Tibial artery (tissue), 4 donors: ENCODE results near the gene LRRC32.

ENCODE experiments used
- DNase-seq, 2 donors: peaks; one replicate each; pipeline ENCODE4 v3.0.0-alpha.2; 2019
- H3K27ac ChIP-seq, 2 donors: fragments of 200-600 bp; sonication (generic) in 1 of 2; 1 replicate in 1 of 2; 2 replicates in 1 of 2; pipeline ENCODE4 v1.5.1; 2018 to 2019; ENCODE audit warnings: mild to moderate bottlenecking in 1 of 2
- H3K27me3 ChIP-seq, 2 donors: fragments of 200-600 bp; sonication (generic) in 1 of 2; one replicate each; pipeline versions ENCODE4 v1.5.1 to v1.6.0; 2016 to 2019
- H3K36me3 ChIP-seq, 3 donors: fragments of 200-600 bp; sonication (generic) in 2 of 3; one replicate each; pipeline ENCODE4 v1.5.1; 2016 to 2019; ENCODE audit warnings: mild to moderate bottlenecking in 2 of 3
- H3K4me1 ChIP-seq, 4 donors: fragments of 200-600 bp; sonication (generic) in 2 of 4; 1 replicate in 3 of 4; 2 replicates in 1 of 4; pipeline ENCODE4 v1.5.1; 2016 to 2019
- H3K4me3 ChIP-seq, 2 donors: fragments of 200-600 bp; sonication (generic) in 1 of 2; 1 replicate in 1 of 2; 2 replicates in 1 of 2; pipeline ENCODE4 v1.5.1; 2018 to 2019; ENCODE audit warnings: mild to moderate bottlenecking in 2 of 2
- H3K9me3 ChIP-seq, 3 donors: fragments of 200-600 bp; sonication (generic) in 1 of 3; one replicate each; pipeline ENCODE4 v1.5.1; 2016 to 2019
- CTCF ChIP-seq, 2 experiments: fragments of 200-600 bp in 1 of 2; fragments of 450-650 bp in 1 of 2; IDR thresholded peaks; one replicate each; pipeline ENCODE4 v1.5.1; 2017 to 2019; ENCODE audit warnings: antibody characterized with exemption in 2 of 2, mild to moderate bottlenecking in 1 of 2, moderate library complexity in 1 of 2
- intact Hi-C: fragments of 100-400 bp; cut with DNase I; formaldehyde crosslinking; loops from one replicate; pipeline ENCODE4 v1.15.0; 2023; ENCODE audit warnings: low total_unique reads

LRRC32 gene

DNA sequence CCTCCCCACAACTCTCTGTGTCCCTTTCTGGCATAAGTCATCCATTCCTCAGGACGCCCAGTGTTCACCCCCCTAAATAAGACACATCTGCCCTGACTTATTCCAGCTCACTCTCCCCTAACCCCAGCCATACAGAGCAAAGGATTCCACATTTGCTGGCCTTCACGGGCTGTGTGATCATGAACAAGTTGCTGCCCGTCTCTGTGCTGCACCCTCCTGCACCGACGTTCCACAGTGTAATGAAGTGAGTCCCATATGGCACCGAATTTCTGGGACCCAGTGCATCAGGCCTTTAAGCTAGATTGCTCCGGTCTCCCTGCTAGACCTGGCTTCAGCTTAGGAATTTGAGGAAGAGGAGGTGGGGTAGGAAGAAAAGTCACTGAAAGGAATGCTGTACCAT lies 22.4 kb upstream of the LRRC32 start:
- H3K9me3 ChIP-seq = no peaks in the 10 kb centered on the region
- no peaks in the 10 kb centered on the region for H3K27me3 ChIP-seq
- no peak for DNase-seq
- no peak overlapping the region for H3K27ac ChIP-seq
- no peak for TF ChIP-seq CTCF (IDR thresholded peaks at IDR 0.05)
- intact Hi-C loops = no loop called here
- H3K4me3 ChIP-seq = no peak overlapping the region
- H3K4me1 ChIP-seq = no peaks in the 10 kb centered on the region
- no peaks in the 10 kb centered on the region for H3K36me3 ChIP-seq

DNA sequence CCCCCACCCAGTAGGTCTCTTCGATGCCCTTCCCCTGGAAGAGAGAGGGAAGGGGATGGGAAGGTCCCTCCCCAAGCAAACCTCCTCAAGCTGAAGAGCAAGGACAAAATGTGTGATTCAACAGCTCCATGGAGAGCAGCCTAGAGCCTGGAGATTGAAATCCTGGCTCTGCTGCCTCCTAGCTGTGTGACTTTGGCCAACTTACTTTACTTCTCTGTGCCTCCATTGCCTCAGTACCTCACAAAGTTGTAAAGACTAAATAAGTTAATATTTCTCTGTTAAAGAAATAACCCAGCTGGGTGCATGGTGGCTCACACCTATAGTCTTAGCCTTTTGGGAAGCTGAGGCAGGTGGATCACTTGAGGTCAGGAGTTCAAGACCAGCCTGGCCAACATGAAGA lies 21.1 kb upstream of the LRRC32 start:
- no peak overlapping the region for H3K27ac ChIP-seq
- no peak for TF ChIP-seq CTCF (IDR thresholded peaks at IDR 0.05)
- no peak for DNase-seq
- H3K27me3 ChIP-seq = no peaks in the 10 kb centered on the region
- H3K9me3 ChIP-seq = no peaks in the 10 kb centered on the region
- H3K4me1 ChIP-seq = no peaks in the 10 kb centered on the region
- intact Hi-C loops = no loop called here
- no peak overlapping the region for H3K4me3 ChIP-seq
- H3K36me3 ChIP-seq = no peaks in the 10 kb centered on the region

DNA sequence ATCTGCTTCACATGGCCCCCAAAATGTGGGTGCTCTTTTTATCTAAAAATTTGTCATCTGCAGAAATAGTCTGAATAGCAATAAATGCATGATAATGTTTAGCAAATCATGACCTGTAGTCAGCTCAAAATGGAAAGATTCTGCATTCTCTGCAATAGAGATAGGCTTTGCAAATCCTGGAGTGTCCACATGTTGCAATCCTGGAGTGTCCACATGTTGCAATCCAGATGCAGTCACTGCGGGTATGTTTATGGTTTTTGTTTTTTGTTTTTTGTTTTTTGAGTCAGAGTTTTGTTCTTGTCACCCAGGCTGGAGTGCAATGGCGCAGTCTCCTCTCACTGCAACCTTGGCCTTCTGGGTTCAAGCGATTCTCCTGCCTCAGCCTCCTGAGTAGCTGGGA lies 20.2 kb upstream of the LRRC32 start:
- Histone ChIP-seq H3K27me3 (no peaks in the 10 kb centered on the region), H3K4me3 (no peak overlapping the region), H3K4me1 (no peaks in the 10 kb centered on the region), H3K27ac (no peak overlapping the region), H3K9me3 (no peaks in the 10 kb centered on the region), H3K36me3 (no peaks in the 10 kb centered on the region)
- intact Hi-C loops = no loop called here
- TF ChIP-seq CTCF (IDR thresholded peaks at IDR 0.05) = no peak
- DNase-seq = no peak

- no peak for DNase-seq
- intact Hi-C loops = no loop called here
Measured at GRCh38 chr11:76689313-76690260, 19.0 kb upstream of the LRRC32 start.

GRCh38 chr11:76688146-76688545 lies 17.6 kb upstream of the LRRC32 start:
- no peaks in the 10 kb centered on the region for H3K36me3 ChIP-seq

More at GRCh38 chr11:76689313-76690260, 19.0 kb upstream of the LRRC32 start:
- Histone ChIP-seq H3K4me1 (no peaks in the 10 kb centered on the region), H3K27ac (no peak overlapping the region), H3K9me3 (no peaks in the 10 kb centered on the region), H3K27me3 (no peaks in the 10 kb centered on the region), H3K36me3 (no peaks in the 10 kb centered on the region), H3K4me3 (no peak overlapping the region)
- no peak for TF ChIP-seq CTCF (IDR thresholded peaks at IDR 0.05)

More at GRCh38 chr11:76688146-76688545, 17.6 kb upstream of the LRRC32 start:
- TF ChIP-seq CTCF (IDR thresholded peaks at IDR 0.05) = no peak
- Histone ChIP-seq H3K27ac (no peak overlapping the region), H3K27me3 (no peaks in the 10 kb centered on the region), H3K4me3 (no peak overlapping the region), H3K9me3 (no peaks in the 10 kb centered on the region), H3K4me1 (no peaks in the 10 kb centered on the region)
- intact Hi-C loops = no loop called here
- no peak for DNase-seq
